K562 (cell line): ENCODE data around the gene GRIN2A. TPM values are rescaled to one million over a fixed set of nuclear protein-coding genes. Genes with fewer than 3 reads are reported as not detected.

Experiments
- BACH1 ChIP-seq: fragments of 200-800 bp; sonication (Bioruptor generic); IDR thresholded peaks from 2 replicates; pipeline ENCODE4 v1.6.1; 2016; ENCODE audit warnings: missing genetic modification characterization, missing compliant biosample characterization
- COPS2 ChIP-seq: fragments of 450-650 bp; conservative IDR thresholded peaks from 2 replicates; pipeline ENCODE4 v1.6.1; 2016; ENCODE audit warnings: mild to moderate bottlenecking, moderate library complexity
- NCOA2 ChIP-seq, 2 experiments: fragments of 450-650 bp; IDR thresholded peaks; 2 replicates each; pipeline ENCODE4 v1.6.1; 2018; ENCODE audit warnings: mild to moderate bottlenecking in 2 of 2, moderate library complexity in 1 of 2; ENCODE audit not compliant: partially characterized antibody in 2 of 2
- RBM34 ChIP-seq: fragments of 200-400 bp; formaldehyde crosslinking; IDR thresholded peaks from 2 replicates; pipeline ENCODE4 v1.6.1; 2018; ENCODE audit warnings: low read length, borderline replicate concordance; ENCODE audit not compliant: insufficient read depth
- polyA plus RNA-seq, 8 experiments: library from polyadenylated mRNA; depleted of rRNA in 4 of 8; stranded (reverse) in 5 of 8; unstranded in 3 of 8; fragments of >200 nt; fragmentation: Nextera tagmentation in 2 of 8; fragmentation: Illumina TruSeq in 1 of 8; extraction: Ambion mirVana in 2 of 8; extraction: Trizol in 1 of 8; gene quantifications; 2 replicates each; pipeline versions ENCODE4 v1.2.1 to v1.2.3, GENCODE V29; 2011 to 2014; ENCODE audit warnings: inconsistent platforms in 1 of 8, missing spikeins in 1 of 8
- total RNA-seq, 7 experiments: library from RNA; depleted of rRNA in 6 of 7; stranded (reverse); fragments of >200 nt in 6 of 7; fragmentation: Illumina TruSeq in 2 of 7; extraction: Trizol in 2 of 7; gene quantifications; 2 replicates each; pipeline versions ENCODE4 v1.2.1 to v1.2.3, GENCODE V29; 2011 to 2021; ENCODE audit warnings: low replicate concordance in 1 of 7
- TF ChIP-seq, protein P1 (sequence below): fragments of 200-600 bp; sonication (generic); IDR thresholded peaks from one replicate; pipeline ENCODE4 v1.6.1; 2012; ENCODE audit warnings: mild to moderate bottlenecking, low read depth, low read length, inconsistent platforms
- TF ChIP-seq, protein P2 (sequence below): fragments of 450-650 bp; IDR thresholded peaks from 2 replicates; pipeline ENCODE4 v1.6.1; 2018; ENCODE audit not compliant: partially characterized antibody

GRIN2A gene
- total and polyA plus RNA-seq, 9 of the 15 experiments (the other 6 are each of a cell fraction or from before 2014, with no cell fraction given): not detected

DNA sequence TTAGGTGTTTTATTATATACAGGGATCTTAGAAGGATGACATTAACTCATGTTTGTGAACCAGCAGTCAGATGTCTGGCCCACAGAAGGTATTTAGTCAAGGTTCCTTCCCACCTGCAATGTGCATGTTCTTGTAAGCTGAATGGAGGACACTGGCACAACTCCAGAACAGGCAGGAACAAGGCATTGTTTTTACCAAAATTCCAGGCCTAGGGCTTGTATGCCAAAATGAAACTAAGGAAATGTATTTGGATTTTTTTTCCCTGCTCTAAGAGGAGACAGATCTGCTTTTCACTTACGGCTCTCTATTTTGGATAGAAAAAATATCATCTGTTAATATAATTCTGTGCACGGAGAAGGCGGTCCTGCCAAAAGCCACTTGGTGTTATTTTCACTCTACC is 312.5 kb downstream of the GRIN2A start (continued):
- TF ChIP-seq, protein P1, sequence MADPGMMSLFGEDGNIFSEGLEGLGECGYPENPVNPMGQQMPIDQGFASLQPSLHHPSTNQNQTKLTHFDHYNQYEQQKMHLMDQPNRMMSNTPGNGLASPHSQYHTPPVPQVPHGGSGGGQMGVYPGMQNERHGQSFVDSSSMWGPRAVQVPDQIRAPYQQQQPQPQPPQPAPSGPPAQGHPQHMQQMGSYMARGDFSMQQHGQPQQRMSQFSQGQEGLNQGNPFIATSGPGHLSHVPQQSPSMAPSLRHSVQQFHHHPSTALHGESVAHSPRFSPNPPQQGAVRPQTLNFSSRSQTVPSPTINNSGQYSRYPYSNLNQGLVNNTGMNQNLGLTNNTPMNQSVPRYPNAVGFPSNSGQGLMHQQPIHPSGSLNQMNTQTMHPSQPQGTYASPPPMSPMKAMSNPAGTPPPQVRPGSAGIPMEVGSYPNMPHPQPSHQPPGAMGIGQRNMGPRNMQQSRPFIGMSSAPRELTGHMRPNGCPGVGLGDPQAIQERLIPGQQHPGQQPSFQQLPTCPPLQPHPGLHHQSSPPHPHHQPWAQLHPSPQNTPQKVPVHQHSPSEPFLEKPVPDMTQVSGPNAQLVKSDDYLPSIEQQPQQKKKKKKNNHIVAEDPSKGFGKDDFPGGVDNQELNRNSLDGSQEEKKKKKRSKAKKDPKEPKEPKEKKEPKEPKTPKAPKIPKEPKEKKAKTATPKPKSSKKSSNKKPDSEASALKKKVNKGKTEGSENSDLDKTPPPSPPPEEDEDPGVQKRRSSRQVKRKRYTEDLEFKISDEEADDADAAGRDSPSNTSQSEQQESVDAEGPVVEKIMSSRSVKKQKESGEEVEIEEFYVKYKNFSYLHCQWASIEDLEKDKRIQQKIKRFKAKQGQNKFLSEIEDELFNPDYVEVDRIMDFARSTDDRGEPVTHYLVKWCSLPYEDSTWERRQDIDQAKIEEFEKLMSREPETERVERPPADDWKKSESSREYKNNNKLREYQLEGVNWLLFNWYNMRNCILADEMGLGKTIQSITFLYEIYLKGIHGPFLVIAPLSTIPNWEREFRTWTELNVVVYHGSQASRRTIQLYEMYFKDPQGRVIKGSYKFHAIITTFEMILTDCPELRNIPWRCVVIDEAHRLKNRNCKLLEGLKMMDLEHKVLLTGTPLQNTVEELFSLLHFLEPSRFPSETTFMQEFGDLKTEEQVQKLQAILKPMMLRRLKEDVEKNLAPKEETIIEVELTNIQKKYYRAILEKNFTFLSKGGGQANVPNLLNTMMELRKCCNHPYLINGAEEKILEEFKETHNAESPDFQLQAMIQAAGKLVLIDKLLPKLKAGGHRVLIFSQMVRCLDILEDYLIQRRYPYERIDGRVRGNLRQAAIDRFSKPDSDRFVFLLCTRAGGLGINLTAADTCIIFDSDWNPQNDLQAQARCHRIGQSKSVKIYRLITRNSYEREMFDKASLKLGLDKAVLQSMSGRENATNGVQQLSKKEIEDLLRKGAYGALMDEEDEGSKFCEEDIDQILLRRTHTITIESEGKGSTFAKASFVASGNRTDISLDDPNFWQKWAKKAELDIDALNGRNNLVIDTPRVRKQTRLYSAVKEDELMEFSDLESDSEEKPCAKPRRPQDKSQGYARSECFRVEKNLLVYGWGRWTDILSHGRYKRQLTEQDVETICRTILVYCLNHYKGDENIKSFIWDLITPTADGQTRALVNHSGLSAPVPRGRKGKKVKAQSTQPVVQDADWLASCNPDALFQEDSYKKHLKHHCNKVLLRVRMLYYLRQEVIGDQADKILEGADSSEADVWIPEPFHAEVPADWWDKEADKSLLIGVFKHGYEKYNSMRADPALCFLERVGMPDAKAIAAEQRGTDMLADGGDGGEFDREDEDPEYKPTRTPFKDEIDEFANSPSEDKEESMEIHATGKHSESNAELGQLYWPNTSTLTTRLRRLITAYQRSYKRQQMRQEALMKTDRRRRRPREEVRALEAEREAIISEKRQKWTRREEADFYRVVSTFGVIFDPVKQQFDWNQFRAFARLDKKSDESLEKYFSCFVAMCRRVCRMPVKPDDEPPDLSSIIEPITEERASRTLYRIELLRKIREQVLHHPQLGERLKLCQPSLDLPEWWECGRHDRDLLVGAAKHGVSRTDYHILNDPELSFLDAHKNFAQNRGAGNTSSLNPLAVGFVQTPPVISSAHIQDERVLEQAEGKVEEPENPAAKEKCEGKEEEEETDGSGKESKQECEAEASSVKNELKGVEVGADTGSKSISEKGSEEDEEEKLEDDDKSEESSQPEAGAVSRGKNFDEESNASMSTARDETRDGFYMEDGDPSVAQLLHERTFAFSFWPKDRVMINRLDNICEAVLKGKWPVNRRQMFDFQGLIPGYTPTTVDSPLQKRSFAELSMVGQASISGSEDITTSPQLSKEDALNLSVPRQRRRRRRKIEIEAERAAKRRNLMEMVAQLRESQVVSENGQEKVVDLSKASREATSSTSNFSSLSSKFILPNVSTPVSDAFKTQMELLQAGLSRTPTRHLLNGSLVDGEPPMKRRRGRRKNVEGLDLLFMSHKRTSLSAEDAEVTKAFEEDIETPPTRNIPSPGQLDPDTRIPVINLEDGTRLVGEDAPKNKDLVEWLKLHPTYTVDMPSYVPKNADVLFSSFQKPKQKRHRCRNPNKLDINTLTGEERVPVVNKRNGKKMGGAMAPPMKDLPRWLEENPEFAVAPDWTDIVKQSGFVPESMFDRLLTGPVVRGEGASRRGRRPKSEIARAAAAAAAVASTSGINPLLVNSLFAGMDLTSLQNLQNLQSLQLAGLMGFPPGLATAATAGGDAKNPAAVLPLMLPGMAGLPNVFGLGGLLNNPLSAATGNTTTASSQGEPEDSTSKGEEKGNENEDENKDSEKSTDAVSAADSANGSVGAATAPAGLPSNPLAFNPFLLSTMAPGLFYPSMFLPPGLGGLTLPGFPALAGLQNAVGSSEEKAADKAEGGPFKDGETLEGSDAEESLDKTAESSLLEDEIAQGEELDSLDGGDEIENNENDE: no peak
- TF ChIP-seq RBM34 (no peak), COPS2 (no peak), BACH1 (tag) (no peak), NCOA2 (IDR thresholded peaks at IDR 0.05; ENCODE audit: partially characterized antibody in 2 of 2) (no peak)
- TF ChIP-seq, protein P2, sequence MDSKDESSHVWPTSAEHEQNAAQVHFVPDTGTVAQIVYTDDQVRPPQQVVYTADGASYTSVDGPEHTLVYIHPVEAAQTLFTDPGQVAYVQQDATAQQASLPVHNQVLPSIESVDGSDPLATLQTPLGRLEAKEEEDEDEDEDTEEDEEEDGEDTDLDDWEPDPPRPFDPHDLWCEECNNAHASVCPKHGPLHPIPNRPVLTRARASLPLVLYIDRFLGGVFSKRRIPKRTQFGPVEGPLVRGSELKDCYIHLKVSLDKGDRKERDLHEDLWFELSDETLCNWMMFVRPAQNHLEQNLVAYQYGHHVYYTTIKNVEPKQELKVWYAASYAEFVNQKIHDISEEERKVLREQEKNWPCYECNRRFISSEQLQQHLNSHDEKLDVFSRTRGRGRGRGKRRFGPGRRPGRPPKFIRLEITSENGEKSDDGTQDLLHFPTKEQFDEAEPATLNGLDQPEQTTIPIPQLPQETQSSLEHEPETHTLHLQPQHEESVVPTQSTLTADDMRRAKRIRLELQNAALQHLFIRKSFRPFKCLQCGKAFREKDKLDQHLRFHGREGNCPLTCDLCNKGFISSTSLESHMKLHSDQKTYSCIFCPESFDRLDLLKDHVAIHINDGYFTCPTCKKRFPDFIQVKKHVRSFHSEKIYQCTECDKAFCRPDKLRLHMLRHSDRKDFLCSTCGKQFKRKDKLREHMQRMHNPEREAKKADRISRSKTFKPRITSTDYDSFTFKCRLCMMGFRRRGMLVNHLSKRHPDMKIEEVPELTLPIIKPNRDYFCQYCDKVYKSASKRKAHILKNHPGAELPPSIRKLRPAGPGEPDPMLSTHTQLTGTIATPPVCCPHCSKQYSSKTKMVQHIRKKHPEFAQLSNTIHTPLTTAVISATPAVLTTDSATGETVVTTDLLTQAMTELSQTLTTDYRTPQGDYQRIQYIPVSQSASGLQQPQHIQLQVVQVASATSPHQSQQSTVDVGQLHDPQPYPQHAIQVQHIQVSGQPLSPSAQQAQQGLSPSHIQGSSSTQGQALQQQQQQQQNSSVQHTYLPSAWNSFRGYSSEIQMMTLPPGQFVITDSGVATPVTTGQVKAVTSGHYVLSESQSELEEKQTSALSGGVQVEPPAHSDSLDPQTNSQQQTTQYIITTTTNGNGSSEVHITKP: no peak
- TF ChIP-seq, all 486 proteins: peak for 0
